AG10803 (cell line): ENCODE data around the gene TMEM187.

Source experiments
- DNase-seq: peaks from one replicate; pipeline ENCODE4 v3.0.0; 2010; ENCODE audit warnings: low read depth
- H3K4me3 ChIP-seq: 2 replicates; pipeline ENCODE4 v1.5.1; 2011; ENCODE audit warnings: mild to moderate bottlenecking, low read length, control low read depth
- CTCF ChIP-seq: conservative IDR thresholded peaks from 2 replicates; pipeline ENCODE4 v1.5.1; 2011; ENCODE audit warnings: mild to moderate bottlenecking, low read length, control low read depth, inconsistent platforms

TMEM187 gene

GRCh38 chrX:154010330-154011087, 38.0 kb downstream of the TMEM187 start:
- no peak overlapping the region for H3K4me3 ChIP-seq
- DNase-seq, result peak; percentile 23
- no peak for TF ChIP-seq CTCF

GRCh38 chrX:154011376-154012335, 39.1 kb downstream of the TMEM187 start:
- no peak overlapping the region for H3K4me3 ChIP-seq
- no peak for DNase-seq
- no peak for TF ChIP-seq CTCF

- peak; percentile 26 for DNase-seq
- no peak overlapping the region for H3K4me3 ChIP-seq
- no peak for TF ChIP-seq CTCF
Observed at GRCh38 chrX:154012336-154012991, 39.9 kb downstream of the TMEM187 start.

- no peak for DNase-seq
- no peak overlapping the region for H3K4me3 ChIP-seq
- no peak for TF ChIP-seq CTCF
Observed at GRCh38 chrX:154013001-154013421, 40.5 kb downstream of the TMEM187 start.

GRCh38 chrX:154013614-154014360, 41.2 kb downstream of the TMEM187 start:
- DNase-seq, result no peak

More at GRCh38 chrX:154013614-154014360, 41.2 kb downstream of the TMEM187 start:
- peak; percentile 71 for TF ChIP-seq CTCF
- no peak overlapping the region for H3K4me3 ChIP-seq
